Endothelial cell of umbilical vein (primary cell): ENCODE data around the gene PPP1R15B.

ENCODE experiments used
- CTCF ChIP-seq, 2 donors: IDR thresholded peaks; 1 replicate in 1 of 2; 2 replicates in 1 of 2; pipeline ENCODE4 v1.5.1; 2011; ENCODE audit warnings: low read length in 2 of 2, mild to moderate bottlenecking in 2 of 2, moderate library complexity in 2 of 2, control low read depth in 1 of 2, inconsistent platforms in 1 of 2, low read depth in 1 of 2; ENCODE audit not compliant: insufficient read depth in 1 of 2; ENCODE audit errors: extremely low read depth in 1 of 2
- FOS ChIP-seq: IDR thresholded peaks from 2 replicates; pipeline ENCODE4 v1.6.1; 2011; ENCODE audit warnings: mild to moderate bottlenecking, low read length, moderate library complexity, borderline replicate concordance; ENCODE audit not compliant: insufficient read depth
- MAX ChIP-seq: IDR thresholded peaks from 2 replicates; pipeline ENCODE4 v1.6.1; 2011; ENCODE audit not compliant: insufficient read depth, insufficient read length
- POLR2A ChIP-seq: IDR thresholded peaks from 2 replicates; pipeline ENCODE4 v1.6.1; 2012; ENCODE audit warnings: low read depth, mild to moderate bottlenecking, control low read depth, low read length

- TF ChIP-seq POLR2A (no peak), MAX (no peak), FOS (no peak), CTCF (IDR thresholded peaks at IDR 0.05; ENCODE audit: extremely low read depth in 1 of 2, insufficient read depth in 1 of 2, low read depth in 1 of 2, low read length in 2 of 2) (no peak)
Measured at GRCh38 chr1:204383163-204383904, 28.3 kb downstream of the PPP1R15B start.
